Panc1 (cell line): ENCODE results near the gene ZNF785. TPM values are rescaled to one million over a fixed set of nuclear protein-coding genes. Genes with fewer than 3 reads are reported as not detected.

Experiments used
- ATAC-seq: fragments of 200-7000 bp; cut with Tn5 transposase; 2 replicates; pipeline ENCODE4 v1.9.1; 2020; ENCODE audit warnings: mild to moderate bottlenecking, moderate library complexity
- BruUV-seq: library from RNA; stranded (reverse); fragments of 400-500 nt; replicated peaks from 2 replicates; lab custom pipeline; 2021; lab: Mats Ljungman, UMichigan
- CTCF ChIA-PET: fragments of 300-600 bp; sonication (Branson Sonifier 250); formaldehyde crosslinking; loops from one replicate; lab custom pipeline; 2022; ENCODE audit warnings: antibody characterized with exemption; lab: Charles Lee
- POLR2A ChIA-PET: fragments of 300-600 bp; sonication (Branson Sonifier 250); formaldehyde crosslinking; loops from one replicate; lab custom pipeline; 2022; ENCODE audit warnings: antibody characterized with exemption; lab: Charles Lee
- DNase-seq: peaks from one replicate; pipeline ENCODE4 v3.0.0-alpha.2; 2010; ENCODE audit warnings: low read depth, low spot score
- H3K27ac ChIP-seq: 2 replicates; pipeline ENCODE4 v1.5.1; 2011; ENCODE audit warnings: mild to moderate bottlenecking, low read length, inconsistent platforms
- H3K27me3 ChIP-seq: fragments of 200-500 bp; sonication (Bioruptor generic); 2 replicates; pipeline ENCODE4 v1.6.0; 2014; ENCODE audit warnings: low read length, inconsistent platforms; ENCODE audit not compliant: control insufficient read depth, insufficient read depth
- H3K36me3 ChIP-seq: fragments of 200-500 bp; sonication (Bioruptor generic); 2 replicates; pipeline ENCODE4 v1.5.1; 2014; ENCODE audit warnings: inconsistent platforms, mild to moderate bottlenecking, low read length, moderate library complexity; ENCODE audit not compliant: control insufficient read depth, insufficient read depth
- H3K4me1 ChIP-seq: 2 replicates; pipeline ENCODE4 v1.5.1; 2011; ENCODE audit warnings: inconsistent platforms, mild to moderate bottlenecking, low read length, moderate library complexity; ENCODE audit not compliant: control insufficient read depth, insufficient read depth
- H3K4me3 ChIP-seq, 2 experiments: 2 replicates each; pipeline ENCODE4 v1.5.1; 2011 to 2012; ENCODE audit warnings: low read depth in 2 of 2, low read length in 2 of 2, mild to moderate bottlenecking in 2 of 2, inconsistent platforms in 1 of 2, moderate library complexity in 1 of 2
- H3K9me3 ChIP-seq: fragments of 200-500 bp; sonication (Bioruptor generic); 2 replicates; pipeline ENCODE4 v1.5.1; 2014; ENCODE audit warnings: low read depth, mild to moderate bottlenecking, inconsistent platforms, low read length, moderate library complexity; ENCODE audit not compliant: control insufficient read depth, insufficient read depth
- CTCF ChIP-seq: fragments of 450-650 bp; IDR thresholded peaks from 2 replicates; pipeline ENCODE4 v1.5.1; 2017; ENCODE audit warnings: mild to moderate bottlenecking
- POLR2AphosphoS5 ChIP-seq: IDR thresholded peaks from 2 replicates; pipeline ENCODE4 v1.6.1; 2012; ENCODE audit warnings: mild to moderate bottlenecking, low read depth, low read length, moderate library complexity
- REST ChIP-seq, 2 experiments: IDR thresholded peaks; 2 replicates each; pipeline ENCODE4 v1.6.1; 2011 to 2012; ENCODE audit warnings: low read depth in 2 of 2, control low read depth in 1 of 2, low read length in 1 of 2, mild to moderate bottlenecking in 1 of 2, moderate library complexity in 1 of 2; ENCODE audit not compliant: insufficient read depth in 1 of 2
- SIN3A ChIP-seq: IDR thresholded peaks from 2 replicates; pipeline ENCODE4 v1.6.1; 2012; ENCODE audit warnings: low read depth, mild to moderate bottlenecking, low read length, moderate library complexity, borderline replicate concordance; ENCODE audit not compliant: insufficient read depth
- TCF7L2 ChIP-seq: IDR thresholded peaks from 2 replicates; pipeline ENCODE4 v1.6.1; 2011; ENCODE audit warnings: mild to moderate bottlenecking, low read depth, low read length, inconsistent platforms
- in situ Hi-C: cut with HindIII; loops from 2 replicates; pipeline ENCODE4 v1.10.0; 2016; ENCODE audit warnings: low sequenced_read_pairs, low pct_unique_long_range_greater_than_20kb
- intact Hi-C: fragments of 100-400 bp; cut with micrococcal nuclease; formaldehyde crosslinking; loops from one replicate; pipeline ENCODE4 v1.10.0; 2022; ENCODE audit not compliant: unreplicated experiment
- total RNA-seq: library from RNA; stranded (reverse); gene quantifications from one replicate; pipeline ENCODE4 v1.2.1, GENCODE V29; 2021; ENCODE audit not compliant: unreplicated experiment

ZNF785 gene
- total RNA-seq, 1 experiment from 2014 or later, result 6.2 TPM

- CTCF ChIA-PET, result interaction anchor here (0.6 kb wide), 1 partner anchor 57 kb away, joined by 3 read pairs; the partner anchor contains the start of gene ZNF689
- Histone ChIP-seq H3K27ac (no peak overlapping the region), H3K4me3 (no peak overlapping the region), H3K9me3 (no peaks in the 10 kb centered on the region), H3K4me1 (peaks cover 5% of the 10 kb centered on the region; the same call in 1 of the 2 replicates), H3K36me3 (no peaks in the 10 kb centered on the region), H3K27me3 (no peaks in the 10 kb centered on the region)
- no peak for ATAC-seq
- in situ Hi-C loops, result no loop called here
- TF ChIP-seq TCF7L2 (no peak), SIN3A (no peak), REST (IDR thresholded peaks at IDR 0.05; ENCODE audit: insufficient read depth in 1 of 2, low read depth in 2 of 2, low read length in 1 of 2) (no peak), POLR2AphosphoS5 (no peak), CTCF (no peak)
- DNase-seq, result no peak
- POLR2A ChIA-PET, result interaction anchor here (0.6 kb wide), 1 partner anchor 32 kb away, joined by 3 read pairs; no protein-coding TSS in a partner anchor
- intact Hi-C loops, result no loop called here
- no TSS peak for BruUV-seq
Measured at GRCh38 chr16:30553393-30553899, 32.1 kb downstream of the ZNF785 start.

GRCh38 chr16:30552956-30553355 is 32.5 kb downstream of the ZNF785 start:
- in situ Hi-C loops, result no loop called here
- DNase-seq, result no peak
- no peak for ATAC-seq
- Histone ChIP-seq H3K4me3 (no peak overlapping the region), H3K4me1 (peaks cover 5% of the 10 kb centered on the region; the same call in 1 of the 2 replicates), H3K9me3 (no peaks in the 10 kb centered on the region), H3K27ac (no peak overlapping the region), H3K36me3 (no peaks in the 10 kb centered on the region), H3K27me3 (no peaks in the 10 kb centered on the region)
- CTCF ChIA-PET, result no interaction called here
- TF ChIP-seq CTCF (no peak), TCF7L2 (no peak), SIN3A (no peak), REST (IDR thresholded peaks at IDR 0.05; ENCODE audit: insufficient read depth in 1 of 2, low read depth in 2 of 2, low read length in 1 of 2) (no peak), POLR2AphosphoS5 (no peak)
- no TSS peak for BruUV-seq
- POLR2A ChIA-PET, result no interaction called here
- intact Hi-C loops, result no loop called here
